ENCODE measurements around the gene TCOF1.

TCOF1 gene, protein sequence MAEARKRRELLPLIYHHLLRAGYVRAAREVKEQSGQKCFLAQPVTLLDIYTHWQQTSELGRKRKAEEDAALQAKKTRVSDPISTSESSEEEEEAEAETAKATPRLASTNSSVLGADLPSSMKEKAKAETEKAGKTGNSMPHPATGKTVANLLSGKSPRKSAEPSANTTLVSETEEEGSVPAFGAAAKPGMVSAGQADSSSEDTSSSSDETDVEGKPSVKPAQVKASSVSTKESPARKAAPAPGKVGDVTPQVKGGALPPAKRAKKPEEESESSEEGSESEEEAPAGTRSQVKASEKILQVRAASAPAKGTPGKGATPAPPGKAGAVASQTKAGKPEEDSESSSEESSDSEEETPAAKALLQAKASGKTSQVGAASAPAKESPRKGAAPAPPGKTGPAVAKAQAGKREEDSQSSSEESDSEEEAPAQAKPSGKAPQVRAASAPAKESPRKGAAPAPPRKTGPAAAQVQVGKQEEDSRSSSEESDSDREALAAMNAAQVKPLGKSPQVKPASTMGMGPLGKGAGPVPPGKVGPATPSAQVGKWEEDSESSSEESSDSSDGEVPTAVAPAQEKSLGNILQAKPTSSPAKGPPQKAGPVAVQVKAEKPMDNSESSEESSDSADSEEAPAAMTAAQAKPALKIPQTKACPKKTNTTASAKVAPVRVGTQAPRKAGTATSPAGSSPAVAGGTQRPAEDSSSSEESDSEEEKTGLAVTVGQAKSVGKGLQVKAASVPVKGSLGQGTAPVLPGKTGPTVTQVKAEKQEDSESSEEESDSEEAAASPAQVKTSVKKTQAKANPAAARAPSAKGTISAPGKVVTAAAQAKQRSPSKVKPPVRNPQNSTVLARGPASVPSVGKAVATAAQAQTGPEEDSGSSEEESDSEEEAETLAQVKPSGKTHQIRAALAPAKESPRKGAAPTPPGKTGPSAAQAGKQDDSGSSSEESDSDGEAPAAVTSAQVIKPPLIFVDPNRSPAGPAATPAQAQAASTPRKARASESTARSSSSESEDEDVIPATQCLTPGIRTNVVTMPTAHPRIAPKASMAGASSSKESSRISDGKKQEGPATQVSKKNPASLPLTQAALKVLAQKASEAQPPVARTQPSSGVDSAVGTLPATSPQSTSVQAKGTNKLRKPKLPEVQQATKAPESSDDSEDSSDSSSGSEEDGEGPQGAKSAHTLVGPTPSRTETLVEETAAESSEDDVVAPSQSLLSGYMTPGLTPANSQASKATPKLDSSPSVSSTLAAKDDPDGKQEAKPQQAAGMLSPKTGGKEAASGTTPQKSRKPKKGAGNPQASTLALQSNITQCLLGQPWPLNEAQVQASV (N-terminal part only)

DNA sequence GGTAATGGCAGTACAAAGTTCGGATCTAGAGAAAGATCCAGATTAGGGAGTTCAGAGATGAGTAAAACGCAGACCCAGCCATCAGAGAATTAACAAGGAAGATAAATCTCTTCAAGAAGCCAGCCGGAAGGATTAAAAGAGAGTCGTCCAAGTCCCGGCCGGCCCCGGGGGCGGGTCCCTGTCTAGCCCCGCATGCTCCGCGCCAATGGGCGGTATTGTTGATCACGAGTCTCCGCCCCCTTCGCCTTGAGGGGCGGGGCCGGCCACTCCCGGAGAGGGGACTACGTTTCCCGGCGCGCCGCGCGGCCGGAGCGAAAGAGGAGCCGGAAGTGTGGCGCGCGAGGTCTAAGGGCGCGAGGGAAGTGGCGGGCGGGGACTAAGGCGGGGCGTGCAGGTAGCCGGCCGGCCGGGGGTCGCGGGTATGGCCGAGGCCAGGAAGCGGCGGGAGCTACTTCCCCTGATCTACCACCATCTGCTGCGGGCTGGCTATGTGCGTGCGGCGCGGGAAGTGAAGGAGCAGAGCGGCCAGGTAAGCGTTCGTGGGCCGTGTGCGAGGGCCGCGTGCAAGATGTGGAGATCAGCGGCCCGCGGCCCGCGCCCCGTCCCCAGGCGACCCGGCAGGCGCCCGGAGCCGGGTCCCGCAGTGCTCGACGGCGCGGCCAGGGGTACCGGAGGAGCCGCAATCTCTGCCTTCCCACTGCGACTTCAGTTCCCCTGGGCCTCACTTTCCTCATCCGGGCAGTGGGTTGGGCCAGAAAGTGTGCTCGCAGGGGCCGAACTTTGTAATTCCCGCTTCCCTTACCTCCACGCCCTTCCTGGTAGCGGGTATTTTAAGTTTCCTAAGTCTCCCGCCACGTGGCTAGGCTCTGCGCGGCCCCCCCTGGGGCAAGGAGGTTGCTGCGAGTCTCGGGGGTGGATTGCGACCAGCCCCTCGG lies at the start of gene TCOF1:
TCOF1 (plus strand) TSS at position 372 of the 935 bp plus-strand sequence; CDS start at position 422, 50 bp downstream.
- peak; percentile 99 for DNase-seq (ENCODE audit: low spot score)

GRCh38 chr5:150309101-150309885 lies 48.2 kb upstream of the TCOF1 start:
- DNase-seq (ENCODE audit: low spot score), result no peak

- no peak for DNase-seq (ENCODE audit: low spot score)
Observed at GRCh38 chr5:150309886-150310239, 47.6 kb upstream of the TCOF1 start.

GRCh38 chr5:150310246-150310645 lies 47.3 kb upstream of the TCOF1 start:
- DNase-seq (ENCODE audit: low spot score), result no peak

GRCh38 chr5:150311015-150311692 lies 46.3 kb upstream of the TCOF1 start:
- no peak for DNase-seq (ENCODE audit: low spot score)

DNA sequence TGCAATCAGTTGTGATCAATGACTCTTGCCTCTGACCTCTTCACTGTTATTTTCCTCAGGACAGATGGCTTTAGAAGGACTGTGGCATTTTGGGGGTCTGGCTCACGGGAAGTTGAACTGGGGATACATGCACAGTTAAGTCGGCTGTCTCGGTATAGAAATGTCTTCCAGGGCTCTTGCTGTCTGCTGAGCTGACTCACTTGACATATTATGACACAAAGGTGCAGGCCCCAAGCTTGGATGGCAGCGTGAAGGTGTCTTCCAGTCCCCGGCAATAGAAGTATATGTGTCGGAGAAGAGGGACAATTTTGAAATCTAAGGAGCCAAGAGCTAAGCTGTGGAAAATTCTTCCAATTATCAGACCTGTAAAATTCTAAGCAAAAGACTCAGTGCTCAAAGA lies 45.0 kb upstream of the TCOF1 start:
- DNase-seq (ENCODE audit: low spot score), result no peak

DNA sequence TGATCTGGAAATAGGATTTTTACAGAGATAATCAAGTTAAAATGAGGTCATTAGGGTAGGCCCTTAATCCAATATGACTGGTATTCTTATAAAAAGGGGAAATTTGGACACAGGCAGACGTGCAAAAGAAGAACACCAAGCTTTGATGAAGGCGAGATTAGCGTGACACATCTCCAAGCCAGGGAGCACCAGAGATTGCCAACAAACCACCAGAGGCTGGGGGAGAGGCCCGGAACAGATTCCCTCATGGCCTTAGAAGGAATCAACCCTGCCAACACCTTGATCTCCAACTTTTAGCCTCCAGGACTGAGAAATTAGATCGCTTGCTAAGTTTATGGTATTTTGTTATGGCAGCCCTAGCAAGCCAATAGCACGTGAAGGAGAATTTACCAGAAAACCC lies 44.0 kb upstream of the TCOF1 start:
- no peak for DNase-seq (ENCODE audit: low spot score)

DNA sequence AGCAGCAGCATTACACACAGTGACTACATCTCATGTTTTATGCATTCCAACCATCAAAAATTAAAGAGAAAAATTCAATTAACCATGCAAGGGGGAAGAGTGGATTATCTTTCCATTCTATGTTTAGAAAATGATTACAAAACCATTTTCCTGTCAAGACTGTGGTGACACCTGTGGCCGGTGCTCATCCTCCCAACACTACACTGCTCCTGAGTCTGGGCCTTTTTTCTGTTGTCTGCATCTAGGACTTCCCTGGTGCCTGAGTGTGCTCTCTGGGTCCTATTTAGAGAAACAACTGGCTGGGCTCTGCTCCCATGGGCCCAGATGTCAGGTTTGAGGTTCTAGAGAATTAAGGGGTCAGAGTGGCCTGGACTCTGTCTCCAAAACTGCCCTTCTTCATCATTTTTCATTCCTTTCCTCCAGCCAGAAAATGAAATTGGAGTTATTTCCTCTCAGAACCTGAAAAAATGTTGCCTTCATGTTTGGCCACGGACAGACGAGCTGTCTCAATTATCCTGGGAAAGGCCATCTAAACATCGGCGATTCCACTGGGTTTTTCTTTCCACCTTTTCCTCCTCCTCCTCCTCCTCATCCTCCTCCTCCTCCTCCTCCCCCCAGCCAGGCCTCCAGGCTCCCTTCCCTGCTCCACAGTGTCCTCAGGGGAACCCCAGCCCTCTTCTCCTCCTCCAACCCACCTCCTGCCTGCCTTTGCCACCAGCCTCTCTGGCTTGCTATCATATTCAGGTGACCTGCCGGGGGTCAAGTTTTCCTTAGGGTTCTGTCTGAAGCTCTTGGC lies 43.4 kb upstream of the TCOF1 start:
- no peak for DNase-seq (ENCODE audit: low spot score)

DNA sequence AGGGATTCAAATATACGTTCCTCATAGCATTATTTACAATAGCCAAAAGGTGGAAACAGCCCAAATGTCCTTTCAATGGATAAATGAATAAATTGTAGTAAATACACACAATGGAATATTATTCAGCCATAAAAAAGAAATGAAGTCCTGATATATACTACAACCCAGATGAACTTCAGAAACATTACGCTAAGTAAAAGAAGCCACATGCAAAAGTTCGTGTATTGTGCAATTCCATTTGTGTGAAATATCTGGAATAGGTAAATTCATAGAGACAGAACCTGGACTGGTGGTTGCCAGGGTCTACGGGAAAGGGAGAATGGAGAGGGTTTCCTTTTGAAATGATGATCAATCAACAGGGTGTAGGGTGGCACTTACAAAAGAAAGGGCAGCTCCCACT lies 42.3 kb upstream of the TCOF1 start:
- DNase-seq (ENCODE audit: low spot score), result no peak

DNA sequence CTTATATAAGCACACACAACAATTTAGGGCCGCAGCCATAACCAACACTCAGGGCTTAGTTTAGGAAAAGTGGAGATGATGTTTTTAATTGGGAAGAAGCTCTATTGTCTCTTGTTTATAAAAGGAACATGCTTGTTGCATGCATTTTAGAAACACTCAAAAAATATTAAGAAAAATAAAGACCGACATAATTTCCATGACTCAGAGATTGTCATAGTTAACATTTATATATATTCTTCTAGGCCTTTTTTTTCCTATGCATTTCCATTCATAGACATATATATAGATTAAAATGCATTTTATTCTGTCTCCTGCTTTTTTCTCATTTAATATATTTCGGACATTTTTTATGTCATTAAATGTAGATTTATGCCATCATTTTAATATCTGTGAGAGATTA lies 41.2 kb upstream of the TCOF1 start:
- no peak for DNase-seq (ENCODE audit: low spot score)

DNA sequence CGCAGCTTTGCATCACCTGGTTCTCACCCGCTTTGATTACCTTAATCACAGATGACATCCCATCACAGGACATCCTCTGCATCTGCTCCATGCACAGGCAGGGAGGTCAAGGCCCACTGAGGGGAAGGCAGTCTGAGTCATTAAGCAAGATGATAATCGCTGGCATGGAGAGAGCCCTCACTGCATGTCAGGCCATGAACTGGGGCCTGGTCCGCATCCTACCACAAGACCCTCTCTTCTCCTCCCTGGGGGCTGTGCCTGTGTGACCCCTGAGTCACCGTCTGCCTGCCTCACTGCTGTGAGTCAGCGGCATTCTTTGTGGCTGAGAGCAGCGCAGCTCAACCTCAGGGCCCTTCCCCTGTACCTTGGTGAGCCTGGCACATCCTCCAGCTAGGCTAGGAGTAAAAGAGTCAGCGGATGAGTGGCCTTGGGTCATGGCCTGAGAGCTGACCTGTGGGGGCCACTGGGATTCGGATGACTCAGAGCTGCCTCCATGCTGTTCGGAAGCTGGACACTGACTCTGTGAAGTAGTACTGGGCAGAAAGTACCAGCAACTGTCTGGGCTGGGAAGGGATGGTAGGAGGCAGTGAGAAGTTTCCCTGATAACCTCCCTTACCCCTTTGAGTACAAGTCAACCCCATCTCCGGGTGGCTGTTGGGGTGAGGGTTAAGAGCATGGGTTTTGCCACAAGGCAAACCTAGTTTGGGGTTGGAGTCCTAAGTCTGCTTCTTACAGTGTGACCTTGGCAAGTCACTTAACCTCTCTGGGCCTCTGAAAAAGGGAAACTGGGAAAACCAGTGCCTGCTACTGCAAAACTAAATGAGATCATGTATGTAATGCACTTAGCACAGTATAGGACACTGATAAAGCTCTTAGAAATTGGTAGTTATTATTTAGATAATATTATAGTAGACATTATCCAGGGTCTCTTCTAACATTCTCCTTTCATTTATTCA lies 40.2 kb upstream of the TCOF1 start:
- peak; percentile 91 for DNase-seq (ENCODE audit: low spot score)

GRCh38 chr5:150318613-150319483 lies 38.6 kb upstream of the TCOF1 start:
- DNase-seq (ENCODE audit: low spot score), result no peak

DNA sequence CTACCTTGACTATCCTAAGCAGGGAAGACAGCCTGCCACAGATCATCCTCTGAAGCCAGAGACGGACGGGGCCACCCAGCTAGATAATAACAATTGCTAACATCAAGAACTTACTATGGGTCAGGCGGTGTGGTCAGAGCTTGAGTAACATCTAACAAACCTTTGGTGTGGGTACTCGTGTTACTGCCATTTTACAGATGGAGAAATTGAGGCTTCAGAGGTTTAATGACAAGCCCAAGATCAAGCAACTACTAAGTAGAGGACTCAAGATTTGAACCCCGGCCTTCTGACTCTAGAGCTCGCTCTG lies 38.1 kb upstream of the TCOF1 start:
- no peak for DNase-seq (ENCODE audit: low spot score)

DNA sequence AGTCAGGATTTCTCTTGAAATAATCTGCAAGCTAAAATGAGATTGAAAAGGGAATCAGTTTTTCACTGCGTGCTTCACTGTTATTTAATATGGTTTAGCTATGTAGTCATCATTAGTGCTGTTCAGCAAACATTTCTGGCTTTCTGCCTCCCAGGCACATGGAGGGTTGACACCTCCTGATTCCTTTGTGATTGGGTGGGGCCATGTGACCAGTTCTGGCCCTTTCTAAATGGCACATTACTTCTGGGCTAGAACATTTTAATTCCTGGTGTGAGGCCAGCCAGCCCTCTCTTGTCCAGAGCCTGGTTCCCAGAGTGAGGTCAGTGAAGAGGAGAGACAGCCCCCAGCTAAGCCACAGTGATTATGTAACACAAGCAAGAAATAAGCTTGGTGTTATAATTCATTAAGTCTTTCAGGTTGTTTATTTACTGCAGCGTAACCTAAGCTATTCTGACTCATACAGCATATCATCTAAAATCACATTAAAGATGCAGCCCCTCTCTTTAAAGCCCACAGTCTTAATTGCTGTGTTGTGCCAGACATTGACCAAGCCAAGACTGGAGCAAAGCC lies 37.4 kb upstream of the TCOF1 start:
- DNase-seq (ENCODE audit: low spot score), result peak; percentile 89

- DNase-seq (ENCODE audit: low spot score), result no peak
Observed at GRCh38 chr5:150321211-150321610, 36.3 kb upstream of the TCOF1 start.

- DNase-seq (ENCODE audit: low spot score), result no peak
Observed at GRCh38 chr5:150321784-150322183, 35.7 kb upstream of the TCOF1 start.

- no peak for DNase-seq (ENCODE audit: low spot score)
Observed at GRCh38 chr5:150322202-150322601, 35.3 kb upstream of the TCOF1 start.
